PC-3 (cell line): ENCODE measurements around the gene ADGRG6. TPM values are rescaled to one million over a fixed set of nuclear protein-coding genes. Genes with fewer than 3 reads are reported as not detected.

Experiments used
- ATAC-seq: fragments of 200-7000 bp; cut with Tn5 transposase; 2 replicates; pipeline ENCODE4 v1.9.1; 2020; ENCODE audit warnings: mild to moderate bottlenecking, moderate library complexity
- BruUV-seq: library from RNA; stranded (reverse); fragments of 400-500 nt; replicated peaks from 2 replicates; lab custom pipeline; 2021; lab: Mats Ljungman, UMichigan
- CTCF ChIA-PET: fragments of 300-600 bp; sonication (Branson Sonifier 250); formaldehyde crosslinking; loops from one replicate; lab custom pipeline; 2022; ENCODE audit warnings: antibody characterized with exemption; lab: Charles Lee
- POLR2A ChIA-PET: fragments of 300-600 bp; sonication (Branson Sonifier 250); formaldehyde crosslinking; loops from one replicate; lab custom pipeline; 2022; ENCODE audit warnings: antibody characterized with exemption; ENCODE audit not compliant: unreplicated experiment; lab: Charles Lee
- DNase-seq: peaks from one replicate; pipeline ENCODE4 v3.0.0-alpha.2; 2015
- H2AFZ ChIP-seq: fragments of 300-600 bp; sonication (generic); 2 replicates; pipeline ENCODE4 v1.6.0; 2016; ENCODE audit warnings: antibody characterized with exemption, low read length
- H3F3A ChIP-seq: fragments of 300-600 bp; sonication (generic); one replicate; pipeline ENCODE4 v1.6.0; 2017; ENCODE audit warnings: antibody characterized with exemption, low read length, control low read depth, mild to moderate bottlenecking; ENCODE audit not compliant: unreplicated experiment
- H3K27ac ChIP-seq: fragments of 300-600 bp; sonication (generic); 2 replicates; pipeline ENCODE4 v1.5.1; 2016; ENCODE audit warnings: mild to moderate bottlenecking, low read length
- H3K27me3 ChIP-seq: fragments of 300-600 bp; sonication (generic); 2 replicates; pipeline ENCODE4 v1.6.1; 2016; ENCODE audit warnings: low read length, mixed read lengths
- H3K36me3 ChIP-seq: fragments of 300-600 bp; sonication (generic); 2 replicates; pipeline ENCODE4 v1.6.1; 2016; ENCODE audit warnings: low read depth, mixed run types, low read length, mixed read lengths
- H3K4me1 ChIP-seq: fragments of 300-600 bp; sonication (generic); 2 replicates; pipeline ENCODE4 v1.5.1; 2016; ENCODE audit warnings: low read length; ENCODE audit not compliant: insufficient read depth
- H3K4me2 ChIP-seq: fragments of 300-600 bp; sonication (generic); 2 replicates; pipeline ENCODE4 v1.6.0; 2016; ENCODE audit warnings: low read length
- H3K4me3 ChIP-seq: fragments of 300-600 bp; sonication (generic); 2 replicates; pipeline ENCODE4 v1.5.1; 2016; ENCODE audit warnings: mild to moderate bottlenecking, low read length, mixed read lengths
- H3K79me2 ChIP-seq: fragments of 300-600 bp; sonication (generic); 2 replicates; pipeline ENCODE4 v1.6.1; 2017; ENCODE audit warnings: low read length, mixed read lengths
- H3K9ac ChIP-seq: fragments of 300-600 bp; sonication (generic); 2 replicates; pipeline ENCODE4 v1.6.0; 2016; ENCODE audit warnings: mild to moderate bottlenecking, low read length
- H3K9me2 ChIP-seq: fragments of 300-600 bp; sonication (generic); replicated peaks from 2 replicates; pipeline ENCODE4 v1.6.1; 2016; ENCODE audit warnings: mixed run types, low read length, mixed read lengths
- H3K9me3 ChIP-seq: fragments of 300-600 bp; sonication (generic); 2 replicates; pipeline ENCODE4 v1.6.1; 2016; ENCODE audit warnings: low read length, mixed read lengths
- H4K20me1 ChIP-seq: fragments of 300-600 bp; sonication (generic); 2 replicates; pipeline ENCODE4 v1.6.1; 2016; ENCODE audit warnings: low read length, mixed read lengths
- EZH2 ChIP-seq: fragments of 300-600 bp; sonication (generic); IDR thresholded peaks from one replicate; pipeline ENCODE4 v1.6.1; 2017; ENCODE audit warnings: antibody characterized with exemption, mild to moderate bottlenecking, low read length; ENCODE audit not compliant: unreplicated experiment
- EZH2phosphoT487 ChIP-seq: fragments of 300-600 bp; sonication (generic); IDR thresholded peaks from 2 replicates; pipeline ENCODE4 v1.6.1; 2018; ENCODE audit warnings: mild to moderate bottlenecking, antibody characterized with exemption, low read length, borderline replicate concordance
- intact Hi-C: fragments of 100-400 bp; cut with micrococcal nuclease; formaldehyde crosslinking; loops from 2 replicates; pipeline ENCODE4 v1.9.0; 2023
- total RNA-seq: library from RNA; depleted of rRNA; stranded (reverse); fragments of >200 nt; gene quantifications from 2 replicates; pipeline ENCODE4 v1.2.3, GENCODE V29; 2014
- TF ChIP-seq, protein P1 (sequence below): fragments of 300-600 bp; sonication (generic); conservative IDR thresholded peaks from 2 replicates; pipeline ENCODE4 v1.5.1; 2017; ENCODE audit warnings: antibody characterized with exemption, low read depth, mild to moderate bottlenecking, low read length

The ADGRG6 gene
- total RNA-seq, 1 experiment from 2014 or later = 73.2 TPM

DNA sequence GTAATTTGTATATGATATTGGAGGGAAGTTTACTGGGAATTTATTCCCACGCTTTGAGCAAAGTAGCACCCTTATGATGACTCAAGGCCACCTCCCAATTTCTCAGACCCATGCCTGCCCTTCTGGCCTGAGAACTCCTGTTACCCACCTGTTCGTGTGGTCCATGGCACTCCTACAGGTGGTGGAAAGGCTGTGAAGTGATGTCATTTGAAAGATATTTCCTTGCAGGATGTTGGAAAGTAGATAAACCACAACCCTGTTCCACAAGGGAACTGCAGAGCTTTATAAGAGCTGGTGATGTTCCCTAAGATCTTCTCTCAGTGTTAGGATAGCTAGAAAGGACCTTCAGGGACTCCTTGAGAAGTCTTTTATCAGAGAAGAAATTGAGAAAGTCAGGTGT, 70.5 kb downstream of the ADGRG6 start:
- peaks cover 12% of the 10 kb centered on the region for H3K36me3 ChIP-seq
- peak overlapping the region; percentile 29 for H3K4me3 ChIP-seq
- no peaks in the 10 kb centered on the region for H3K9me2 ChIP-seq
- ATAC-seq (peak; percentile 57), DNase-seq (peak; percentile 95)
- peaks cover 55% of the 10 kb centered on the region for H3K4me1 ChIP-seq
- H3K9ac ChIP-seq = peak overlapping the region; percentile 96
- no peaks in the 10 kb centered on the region for H3K9me3 ChIP-seq
- intact Hi-C loops = loop anchor here (2.0 kb wide), 1 partner anchor 50 kb away; no protein-coding TSS in a partner anchor
- ChIA-PET POLR2A (interaction anchor here (0.6 to 1.8 kb wide), 3 partner anchors 69 to 72 kb away, joined by 5 to 12 read pairs (median 7); partner anchors contain the start of gene ADGRG6), CTCF (interaction anchor here (0.5 kb wide), 1 partner anchor 9 kb away, joined by 3 read pairs; no protein-coding TSS in a partner anchor)
- H3K27me3 ChIP-seq = no peaks in the 10 kb centered on the region
- peaks cover 68% of the 10 kb centered on the region for H3K79me2 ChIP-seq
- H4K20me1 ChIP-seq = no peaks in the 10 kb centered on the region
- TF ChIP-seq EZH2 (no peak), EZH2phosphoT487 (no peak)
- TF ChIP-seq, protein P1, sequence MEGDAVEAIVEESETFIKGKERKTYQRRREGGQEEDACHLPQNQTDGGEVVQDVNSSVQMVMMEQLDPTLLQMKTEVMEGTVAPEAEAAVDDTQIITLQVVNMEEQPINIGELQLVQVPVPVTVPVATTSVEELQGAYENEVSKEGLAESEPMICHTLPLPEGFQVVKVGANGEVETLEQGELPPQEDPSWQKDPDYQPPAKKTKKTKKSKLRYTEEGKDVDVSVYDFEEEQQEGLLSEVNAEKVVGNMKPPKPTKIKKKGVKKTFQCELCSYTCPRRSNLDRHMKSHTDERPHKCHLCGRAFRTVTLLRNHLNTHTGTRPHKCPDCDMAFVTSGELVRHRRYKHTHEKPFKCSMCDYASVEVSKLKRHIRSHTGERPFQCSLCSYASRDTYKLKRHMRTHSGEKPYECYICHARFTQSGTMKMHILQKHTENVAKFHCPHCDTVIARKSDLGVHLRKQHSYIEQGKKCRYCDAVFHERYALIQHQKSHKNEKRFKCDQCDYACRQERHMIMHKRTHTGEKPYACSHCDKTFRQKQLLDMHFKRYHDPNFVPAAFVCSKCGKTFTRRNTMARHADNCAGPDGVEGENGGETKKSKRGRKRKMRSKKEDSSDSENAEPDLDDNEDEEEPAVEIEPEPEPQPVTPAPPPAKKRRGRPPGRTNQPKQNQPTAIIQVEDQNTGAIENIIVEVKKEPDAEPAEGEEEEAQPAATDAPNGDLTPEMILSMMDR = no peak
- peaks cover 8% of the 10 kb centered on the region for H3F3A ChIP-seq
- no TSS peak for BruUV-seq
- peak overlapping the region; percentile 70 for H3K4me2 ChIP-seq
- peak overlapping the region; percentile 100 for H3K27ac ChIP-seq
- H2AFZ ChIP-seq = no peak overlapping the region

DNA sequence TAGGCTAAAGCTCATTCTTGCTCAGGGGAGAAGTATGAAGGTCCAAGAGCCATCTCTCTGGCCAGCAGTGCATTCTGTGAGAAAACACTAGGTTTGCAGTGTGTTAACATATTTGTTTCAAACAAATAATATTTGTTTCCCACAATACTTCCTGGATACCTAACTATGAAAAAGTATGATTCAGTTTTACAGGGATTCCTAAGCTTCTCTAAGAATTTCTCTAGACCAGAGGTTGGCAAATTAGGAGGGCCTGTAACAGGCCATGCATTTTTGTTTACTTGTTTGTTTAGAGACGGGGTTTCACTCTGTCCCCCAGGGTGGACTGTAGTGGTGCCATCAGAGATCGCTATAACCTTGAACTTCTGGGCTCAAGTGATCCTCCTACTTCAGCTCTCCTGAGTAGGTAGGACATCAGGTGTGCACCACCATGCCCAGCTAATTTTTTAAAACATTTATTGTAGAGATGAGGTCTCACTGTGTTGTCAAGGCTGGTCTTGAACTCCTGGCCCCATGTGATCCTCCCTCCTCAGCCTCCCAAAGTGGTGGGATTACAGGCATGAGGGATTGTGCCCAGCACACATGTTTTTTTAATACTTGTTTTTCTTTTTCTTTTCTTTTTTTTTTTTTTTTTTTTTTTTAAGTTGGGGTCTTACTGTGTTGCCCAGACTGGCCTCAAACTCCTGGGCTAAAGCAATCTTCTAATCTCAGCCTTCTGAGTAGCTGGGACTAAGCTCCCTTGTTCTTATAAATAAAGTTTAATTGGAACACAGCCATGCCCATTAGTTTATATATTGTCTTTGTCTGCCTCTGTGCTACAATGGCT, 71.7 kb downstream of the ADGRG6 start:
- peak overlapping the region; percentile 94 for H3K9ac ChIP-seq
- peaks cover 8% of the 10 kb centered on the region for H3F3A ChIP-seq
- peak overlapping the region; percentile 29; the same call in 1 of the 2 replicates for H3K4me3 ChIP-seq
- H3K4me1 ChIP-seq = peaks cover 66% of the 10 kb centered on the region
- BruUV-seq = no TSS peak
- no peaks in the 10 kb centered on the region for H3K9me2 ChIP-seq
- ChIA-PET CTCF (interaction anchor here (0.6 to 0.7 kb wide), 2 partner anchors 55 to 217 kb away, joined by 3 read pairs; no protein-coding TSS in a partner anchor), POLR2A (interaction anchor here (0.6 to 1.8 kb wide), 5 partner anchors 13 to 952 kb away, joined by 3 to 12 read pairs (median 6); no protein-coding TSS in a partner anchor)
- H2AFZ ChIP-seq = no peak overlapping the region
- TF ChIP-seq EZH2 = no peak
- TF ChIP-seq, protein P1 = no peak
- no peak for TF ChIP-seq EZH2phosphoT487
- DNase-seq (peak; percentile 85), ATAC-seq (peak; percentile 55)
- peaks cover 68% of the 10 kb centered on the region for H3K79me2 ChIP-seq
- no peaks in the 10 kb centered on the region for H3K27me3 ChIP-seq
- intact Hi-C loops = loop anchor here (2.0 kb wide), 1 partner anchor 51 kb away; no protein-coding TSS in a partner anchor
- H3K36me3 ChIP-seq = peaks cover 12% of the 10 kb centered on the region
- peak overlapping the region; percentile 70 for H3K4me2 ChIP-seq
- H3K9me3 ChIP-seq = no peaks in the 10 kb centered on the region
- peak overlapping the region; percentile 100 for H3K27ac ChIP-seq
- H4K20me1 ChIP-seq = no peaks in the 10 kb centered on the region
